GM23338 (cell line): ENCODE data around the gene JMY. TPM values are rescaled to one million over a fixed set of nuclear protein-coding genes. Genes with fewer than 3 reads are reported as not detected.

ENCODE experiments used
- ATAC-seq: fragments of 200-7000 bp; cut with Tn5 transposase; 3 replicates; pipeline ENCODE4 v1.9.1; 2020
- DNase-seq: peaks from one replicate; pipeline ENCODE4 v3.0.0-alpha.2; 2015; ENCODE audit warnings: low spot score
- H2AFZ ChIP-seq: fragments of 200-600 bp; sonication (generic); 2 replicates; pipeline ENCODE4 v1.8.0; 2016; ENCODE audit warnings: antibody characterized with exemption, mild to moderate bottlenecking, moderate library complexity
- H3F3A ChIP-seq: fragments of 200-600 bp; sonication (generic); replicated peaks from 2 replicates; pipeline ENCODE4 v1.8.0; 2017; ENCODE audit warnings: antibody characterized with exemption, mixed run types, low read depth
- H3K27ac ChIP-seq: fragments of 200-600 bp; sonication (generic); 2 replicates; pipeline ENCODE4 v1.6.1; 2016; ENCODE audit warnings: low read depth
- H3K27me3 ChIP-seq: fragments of 200-600 bp; sonication (generic); 2 replicates; pipeline ENCODE4 v1.8.0; 2016; ENCODE audit warnings: mild to moderate bottlenecking, mixed run types, moderate library complexity; ENCODE audit not compliant: insufficient read depth
- H3K36me3 ChIP-seq: fragments of 200-600 bp; sonication (generic); 2 replicates; pipeline ENCODE4 v1.8.0; 2016; ENCODE audit warnings: mild to moderate bottlenecking; ENCODE audit not compliant: insufficient read depth
- H3K4me1 ChIP-seq: fragments of 200-600 bp; sonication (generic); 2 replicates; pipeline ENCODE4 v1.8.0; 2016; ENCODE audit warnings: mild to moderate bottlenecking, moderate library complexity; ENCODE audit not compliant: insufficient read depth
- H3K4me2 ChIP-seq: fragments of 200-600 bp; sonication (generic); 2 replicates; pipeline ENCODE4 v1.7.1; 2017; ENCODE audit warnings: mixed run types
- H3K4me3 ChIP-seq: fragments of 200-600 bp; sonication (generic); 2 replicates; pipeline ENCODE4 v1.6.1; 2016; ENCODE audit warnings: mixed run types
- H3K79me2 ChIP-seq: fragments of 200-600 bp; sonication (generic); replicated peaks from 2 replicates; pipeline ENCODE4 v1.8.0; 2017; ENCODE audit warnings: mild to moderate bottlenecking; ENCODE audit not compliant: insufficient read depth
- H3K9me2 ChIP-seq: fragments of 200-600 bp; sonication (generic); 2 replicates; pipeline ENCODE4 v1.8.0; 2017; ENCODE audit not compliant: insufficient read depth
- H4K20me1 ChIP-seq: fragments of 200-600 bp; sonication (generic); replicated peaks from 2 replicates; pipeline ENCODE4 v1.8.0; 2017; ENCODE audit warnings: mild to moderate bottlenecking; ENCODE audit not compliant: insufficient read depth
- H3K27ac Mint-ChIP-seq: 2 replicates; pipeline ENCODE4 v1.8.0; 2020; ENCODE audit warnings: inconsistent platforms, mild to moderate bottlenecking, moderate library complexity, mixed read lengths
- H3K27me3 Mint-ChIP-seq: 3 replicates; pipeline ENCODE4 v1.8.0; 2022; ENCODE audit warnings: low read depth, mild to moderate bottlenecking, moderate library complexity, mixed read lengths, inconsistent platforms; ENCODE audit not compliant: insufficient read depth, poor library complexity
- H3K36me3 Mint-ChIP-seq: 3 replicates; pipeline ENCODE4 v1.8.0; 2021; ENCODE audit warnings: low read depth, mild to moderate bottlenecking, inconsistent platforms, moderate library complexity, mixed read lengths
- H3K4me1 Mint-ChIP-seq: 3 replicates; pipeline ENCODE4 v1.8.0; 2020; ENCODE audit warnings: mild to moderate bottlenecking, inconsistent platforms, mixed read lengths
- H3K4me3 Mint-ChIP-seq: 3 replicates; pipeline ENCODE4 v1.8.0; 2021; ENCODE audit warnings: moderate library complexity, mild to moderate bottlenecking, inconsistent platforms, mixed read lengths
- H3K9me3 Mint-ChIP-seq: 3 replicates; pipeline ENCODE4 v1.8.0; 2020; ENCODE audit warnings: moderate library complexity, mild to moderate bottlenecking, inconsistent platforms, mixed read lengths
- CREB1 ChIP-seq: fragments of 250-450 bp; sonication (Bioruptor Pico); IDR thresholded peaks from 2 replicates; pipeline ENCODE4 v1.5.0; 2020; ENCODE audit warnings: low read depth, mild to moderate bottlenecking, moderate library complexity
- EZH2 ChIP-seq: fragments of 200-600 bp; sonication (generic); IDR thresholded peaks from one replicate; pipeline ENCODE4 v1.8.0; 2017; ENCODE audit warnings: antibody characterized with exemption, mild to moderate bottlenecking, low read depth; ENCODE audit not compliant: unreplicated experiment
- EZH2phosphoT487 ChIP-seq: fragments of 200-600 bp; sonication (generic); IDR thresholded peaks from one replicate; pipeline ENCODE4 v1.8.1; 2018; ENCODE audit warnings: antibody characterized with exemption; ENCODE audit not compliant: unreplicated experiment
- JUNB ChIP-seq: IDR thresholded peaks from one replicate; pipeline ENCODE4 v1.6.1; 2016; ENCODE audit warnings: antibody characterized with exemption; ENCODE audit not compliant: unreplicated experiment
- NANOG ChIP-seq: IDR thresholded peaks from 2 replicates; pipeline ENCODE4 v1.6.1; 2016; ENCODE audit warnings: antibody characterized with exemption, borderline replicate concordance
- POLR2AphosphoS5 ChIP-seq: IDR thresholded peaks from 2 replicates; pipeline ENCODE4 v1.6.1; 2016; ENCODE audit warnings: antibody characterized with exemption, low read depth
- STAT1 ChIP-seq: IDR thresholded peaks from one replicate; pipeline ENCODE4 v1.6.1; 2016; ENCODE audit warnings: antibody characterized with exemption; ENCODE audit not compliant: unreplicated experiment
- ZNF114 ChIP-seq: fragments of 250-450 bp; sonication (Bioruptor Pico); IDR thresholded peaks from 2 replicates; pipeline ENCODE4 v1.5.0; 2020; ENCODE audit warnings: mild to moderate bottlenecking, moderate library complexity
- ZNF331 ChIP-seq: fragments of 250-450 bp; sonication (Bioruptor Pico); IDR thresholded peaks from 2 replicates; pipeline ENCODE4 v1.5.0; 2020; ENCODE audit warnings: low read depth, mild to moderate bottlenecking, moderate library complexity
- polyA plus RNA-seq: library from polyadenylated mRNA; unstranded; fragments of >200 nt; fragmentation: Nextera tagmentation; extraction: Ambion mirVana; gene quantifications from 2 replicates; pipeline ENCODE4 v1.2.1, GENCODE V29; 2016
- total RNA-seq: library from RNA; depleted of rRNA; stranded (reverse); fragments of >200 nt; shearing (Covaris generic); gene quantifications from 2 replicates; pipeline ENCODE4 v1.2.3, GENCODE V29; 2014
- TF ChIP-seq, protein P1 (sequence below): fragments of 250-450 bp; sonication (Bioruptor Pico); IDR thresholded peaks from 2 replicates; pipeline ENCODE4 v1.5.0; 2020; ENCODE audit warnings: mild to moderate bottlenecking, moderate library complexity
- TF ChIP-seq, protein P2 (sequence below): IDR thresholded peaks from one replicate; pipeline ENCODE4 v1.6.1; 2018; ENCODE audit warnings: antibody characterized with exemption; ENCODE audit not compliant: unreplicated experiment
- TF ChIP-seq, protein P3 (sequence below): IDR thresholded peaks from 2 replicates; pipeline ENCODE4 v1.6.1; 2016; ENCODE audit warnings: antibody characterized with exemption
- TF ChIP-seq, protein P4 (sequence below), 2 experiments: fragments of 200-600 bp in 1 of 2; sonication (generic) in 1 of 2; conservative IDR thresholded peaks; 2 replicates each; pipeline versions ENCODE4 v1.5.1 to v1.6.1; 2016 to 2017; ENCODE audit warnings: antibody characterized with exemption in 2 of 2, low read depth in 2 of 2, mild to moderate bottlenecking in 2 of 2, moderate library complexity in 1 of 2

JMY gene
- total and polyA plus RNA-seq, 2 experiments from 2014 or later = 6.2 to 18.4 TPM

DNA sequence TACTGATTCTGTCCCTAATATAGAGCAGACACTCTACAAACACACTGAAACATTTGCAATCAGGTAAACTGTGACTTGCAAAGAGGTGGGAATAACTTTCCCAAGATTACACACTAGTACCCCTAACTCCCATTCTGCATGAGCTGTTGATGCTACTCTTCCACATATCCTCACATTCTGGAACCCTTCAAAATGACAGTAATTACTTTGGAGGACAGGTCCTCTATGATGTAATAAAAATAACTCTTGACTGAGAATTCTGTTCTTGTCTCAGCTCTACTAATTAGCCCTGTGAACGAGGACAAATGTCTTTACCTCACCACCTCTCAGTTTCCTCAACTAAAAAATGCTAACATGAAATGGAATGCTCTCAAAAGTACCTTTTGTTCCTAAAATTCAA is 49.5 kb upstream of the JMY start:
- no peak for DNase-seq
- no peak overlapping the region for H3K4me3 ChIP-seq
- no peaks in the 10 kb centered on the region for H3K27me3 ChIP-seq
- H3K36me3 ChIP-seq = no peaks in the 10 kb centered on the region
- H3K4me1 ChIP-seq = no peaks in the 10 kb centered on the region
- Mint-ChIP-seq H3K4me3 (no peak overlapping the region), H3K27me3 (peaks cover 7% of the 10 kb centered on the region), H3K27ac (no peak overlapping the region), H3K9me3 (no peaks in the 10 kb centered on the region), H3K4me1 (peaks cover 3% of the 10 kb centered on the region; the same call in 1 of the 3 replicates), H3K36me3 (no peaks in the 10 kb centered on the region)
- no peaks in the 10 kb centered on the region for H3K9me2 ChIP-seq
- no peak overlapping the region for H3K27ac ChIP-seq
- TF ChIP-seq, protein P1, sequence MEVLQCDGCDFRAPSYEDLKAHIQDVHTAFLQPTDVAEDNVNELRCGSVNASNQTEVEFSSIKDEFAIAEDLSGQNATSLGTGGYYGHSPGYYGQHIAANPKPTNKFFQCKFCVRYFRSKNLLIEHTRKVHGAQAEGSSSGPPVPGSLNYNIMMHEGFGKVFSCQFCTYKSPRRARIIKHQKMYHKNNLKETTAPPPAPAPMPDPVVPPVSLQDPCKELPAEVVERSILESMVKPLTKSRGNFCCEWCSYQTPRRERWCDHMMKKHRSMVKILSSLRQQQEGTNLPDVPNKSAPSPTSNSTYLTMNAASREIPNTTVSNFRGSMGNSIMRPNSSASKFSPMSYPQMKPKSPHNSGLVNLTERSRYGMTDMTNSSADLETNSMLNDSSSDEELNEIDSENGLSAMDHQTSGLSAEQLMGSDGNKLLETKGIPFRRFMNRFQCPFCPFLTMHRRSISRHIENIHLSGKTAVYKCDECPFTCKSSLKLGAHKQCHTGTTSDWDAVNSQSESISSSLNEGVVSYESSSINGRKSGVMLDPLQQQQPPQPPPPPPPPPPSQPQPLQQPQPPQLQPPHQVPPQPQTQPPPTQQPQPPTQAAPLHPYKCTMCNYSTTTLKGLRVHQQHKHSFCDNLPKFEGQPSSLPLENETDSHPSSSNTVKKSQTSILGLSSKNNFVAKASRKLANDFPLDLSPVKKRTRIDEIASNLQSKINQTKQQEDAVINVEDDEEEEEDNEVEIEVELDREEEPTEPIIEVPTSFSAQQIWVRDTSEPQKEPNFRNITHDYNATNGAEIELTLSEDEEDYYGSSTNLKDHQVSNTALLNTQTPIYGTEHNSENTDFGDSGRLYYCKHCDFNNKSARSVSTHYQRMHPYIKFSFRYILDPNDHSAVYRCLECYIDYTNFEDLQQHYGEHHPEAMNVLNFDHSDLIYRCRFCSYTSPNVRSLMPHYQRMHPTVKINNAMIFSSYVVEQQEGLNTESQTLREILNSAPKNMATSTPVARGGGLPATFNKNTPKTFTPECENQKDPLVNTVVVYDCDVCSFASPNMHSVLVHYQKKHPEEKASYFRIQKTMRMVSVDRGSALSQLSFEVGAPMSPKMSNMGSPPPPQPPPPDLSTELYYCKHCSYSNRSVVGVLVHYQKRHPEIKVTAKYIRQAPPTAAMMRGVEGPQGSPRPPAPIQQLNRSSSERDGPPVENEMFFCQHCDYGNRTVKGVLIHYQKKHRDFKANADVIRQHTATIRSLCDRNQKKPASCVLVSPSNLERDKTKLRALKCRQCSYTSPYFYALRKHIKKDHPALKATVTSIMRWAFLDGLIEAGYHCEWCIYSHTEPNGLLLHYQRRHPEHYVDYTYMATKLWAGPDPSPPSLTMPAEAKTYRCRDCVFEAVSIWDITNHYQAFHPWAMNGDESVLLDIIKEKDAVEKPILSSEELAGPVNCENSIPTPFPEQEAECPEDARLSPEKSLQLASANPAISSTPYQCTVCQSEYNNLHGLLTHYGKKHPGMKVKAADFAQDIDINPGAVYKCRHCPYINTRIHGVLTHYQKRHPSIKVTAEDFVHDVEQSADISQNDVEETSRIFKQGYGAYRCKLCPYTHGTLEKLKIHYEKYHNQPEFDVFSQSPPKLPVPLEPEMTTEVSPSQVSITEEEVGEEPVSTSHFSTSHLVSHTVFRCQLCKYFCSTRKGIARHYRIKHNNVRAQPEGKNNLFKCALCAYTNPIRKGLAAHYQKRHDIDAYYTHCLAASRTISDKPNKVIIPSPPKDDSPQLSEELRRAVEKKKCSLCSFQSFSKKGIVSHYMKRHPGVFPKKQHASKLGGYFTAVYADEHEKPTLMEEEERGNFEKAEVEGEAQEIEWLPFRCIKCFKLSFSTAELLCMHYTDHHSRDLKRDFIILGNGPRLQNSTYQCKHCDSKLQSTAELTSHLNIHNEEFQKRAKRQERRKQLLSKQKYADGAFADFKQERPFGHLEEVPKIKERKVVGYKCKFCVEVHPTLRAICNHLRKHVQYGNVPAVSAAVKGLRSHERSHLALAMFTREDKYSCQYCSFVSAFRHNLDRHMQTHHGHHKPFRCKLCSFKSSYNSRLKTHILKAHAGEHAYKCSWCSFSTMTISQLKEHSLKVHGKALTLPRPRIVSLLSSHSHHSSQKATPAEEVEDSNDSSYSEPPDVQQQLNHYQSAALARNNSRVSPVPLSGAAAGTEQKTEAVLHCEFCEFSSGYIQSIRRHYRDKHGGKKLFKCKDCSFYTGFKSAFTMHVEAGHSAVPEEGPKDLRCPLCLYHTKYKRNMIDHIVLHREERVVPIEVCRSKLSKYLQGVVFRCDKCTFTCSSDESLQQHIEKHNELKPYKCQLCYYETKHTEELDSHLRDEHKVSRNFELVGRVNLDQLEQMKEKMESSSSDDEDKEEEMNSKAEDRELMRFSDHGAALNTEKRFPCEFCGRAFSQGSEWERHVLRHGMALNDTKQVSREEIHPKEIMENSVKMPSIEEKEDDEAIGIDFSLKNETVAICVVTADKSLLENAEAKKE (CRISPR knock-in tag) = no peak
- TF ChIP-seq STAT1 = no peak
- no peak for TF ChIP-seq POLR2AphosphoS5
- TF ChIP-seq, protein P2, sequence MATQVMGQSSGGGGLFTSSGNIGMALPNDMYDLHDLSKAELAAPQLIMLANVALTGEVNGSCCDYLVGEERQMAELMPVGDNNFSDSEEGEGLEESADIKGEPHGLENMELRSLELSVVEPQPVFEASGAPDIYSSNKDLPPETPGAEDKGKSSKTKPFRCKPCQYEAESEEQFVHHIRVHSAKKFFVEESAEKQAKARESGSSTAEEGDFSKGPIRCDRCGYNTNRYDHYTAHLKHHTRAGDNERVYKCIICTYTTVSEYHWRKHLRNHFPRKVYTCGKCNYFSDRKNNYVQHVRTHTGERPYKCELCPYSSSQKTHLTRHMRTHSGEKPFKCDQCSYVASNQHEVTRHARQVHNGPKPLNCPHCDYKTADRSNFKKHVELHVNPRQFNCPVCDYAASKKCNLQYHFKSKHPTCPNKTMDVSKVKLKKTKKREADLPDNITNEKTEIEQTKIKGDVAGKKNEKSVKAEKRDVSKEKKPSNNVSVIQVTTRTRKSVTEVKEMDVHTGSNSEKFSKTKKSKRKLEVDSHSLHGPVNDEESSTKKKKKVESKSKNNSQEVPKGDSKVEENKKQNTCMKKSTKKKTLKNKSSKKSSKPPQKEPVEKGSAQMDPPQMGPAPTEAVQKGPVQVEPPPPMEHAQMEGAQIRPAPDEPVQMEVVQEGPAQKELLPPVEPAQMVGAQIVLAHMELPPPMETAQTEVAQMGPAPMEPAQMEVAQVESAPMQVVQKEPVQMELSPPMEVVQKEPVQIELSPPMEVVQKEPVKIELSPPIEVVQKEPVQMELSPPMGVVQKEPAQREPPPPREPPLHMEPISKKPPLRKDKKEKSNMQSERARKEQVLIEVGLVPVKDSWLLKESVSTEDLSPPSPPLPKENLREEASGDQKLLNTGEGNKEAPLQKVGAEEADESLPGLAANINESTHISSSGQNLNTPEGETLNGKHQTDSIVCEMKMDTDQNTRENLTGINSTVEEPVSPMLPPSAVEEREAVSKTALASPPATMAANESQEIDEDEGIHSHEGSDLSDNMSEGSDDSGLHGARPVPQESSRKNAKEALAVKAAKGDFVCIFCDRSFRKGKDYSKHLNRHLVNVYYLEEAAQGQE = no peak
- TF ChIP-seq ZNF114 = no peak
- TF ChIP-seq ZNF331 (CRISPR knock-in tag) = no peak
- no peak for TF ChIP-seq NANOG
- TF ChIP-seq EZH2 = no peak
- no peak for TF ChIP-seq EZH2phosphoT487
- no peak for TF ChIP-seq JUNB
- TF ChIP-seq, protein P3, sequence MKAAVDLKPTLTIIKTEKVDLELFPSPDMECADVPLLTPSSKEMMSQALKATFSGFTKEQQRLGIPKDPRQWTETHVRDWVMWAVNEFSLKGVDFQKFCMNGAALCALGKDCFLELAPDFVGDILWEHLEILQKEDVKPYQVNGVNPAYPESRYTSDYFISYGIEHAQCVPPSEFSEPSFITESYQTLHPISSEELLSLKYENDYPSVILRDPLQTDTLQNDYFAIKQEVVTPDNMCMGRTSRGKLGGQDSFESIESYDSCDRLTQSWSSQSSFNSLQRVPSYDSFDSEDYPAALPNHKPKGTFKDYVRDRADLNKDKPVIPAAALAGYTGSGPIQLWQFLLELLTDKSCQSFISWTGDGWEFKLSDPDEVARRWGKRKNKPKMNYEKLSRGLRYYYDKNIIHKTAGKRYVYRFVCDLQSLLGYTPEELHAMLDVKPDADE = no peak
- TF ChIP-seq CREB1 (CRISPR knock-in tag) = no peak
- TF ChIP-seq, protein P4, sequence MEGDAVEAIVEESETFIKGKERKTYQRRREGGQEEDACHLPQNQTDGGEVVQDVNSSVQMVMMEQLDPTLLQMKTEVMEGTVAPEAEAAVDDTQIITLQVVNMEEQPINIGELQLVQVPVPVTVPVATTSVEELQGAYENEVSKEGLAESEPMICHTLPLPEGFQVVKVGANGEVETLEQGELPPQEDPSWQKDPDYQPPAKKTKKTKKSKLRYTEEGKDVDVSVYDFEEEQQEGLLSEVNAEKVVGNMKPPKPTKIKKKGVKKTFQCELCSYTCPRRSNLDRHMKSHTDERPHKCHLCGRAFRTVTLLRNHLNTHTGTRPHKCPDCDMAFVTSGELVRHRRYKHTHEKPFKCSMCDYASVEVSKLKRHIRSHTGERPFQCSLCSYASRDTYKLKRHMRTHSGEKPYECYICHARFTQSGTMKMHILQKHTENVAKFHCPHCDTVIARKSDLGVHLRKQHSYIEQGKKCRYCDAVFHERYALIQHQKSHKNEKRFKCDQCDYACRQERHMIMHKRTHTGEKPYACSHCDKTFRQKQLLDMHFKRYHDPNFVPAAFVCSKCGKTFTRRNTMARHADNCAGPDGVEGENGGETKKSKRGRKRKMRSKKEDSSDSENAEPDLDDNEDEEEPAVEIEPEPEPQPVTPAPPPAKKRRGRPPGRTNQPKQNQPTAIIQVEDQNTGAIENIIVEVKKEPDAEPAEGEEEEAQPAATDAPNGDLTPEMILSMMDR (conservative IDR thresholded peaks at IDR 0.05; ENCODE audit: low read depth in 2 of 2) = no peak
- no peaks in the 10 kb centered on the region for H3K79me2 ChIP-seq
- H2AFZ ChIP-seq = no peak overlapping the region
- ATAC-seq = no peak
- H4K20me1 ChIP-seq = no peaks in the 10 kb centered on the region
- no peak overlapping the region for H3K4me2 ChIP-seq
- no peaks in the 10 kb centered on the region for H3F3A ChIP-seq
